HG03103 (cell line): Measurements from ENCODE around the gene SNX5.

ENCODE experiments used
- ATAC-seq: cut with Tn5 transposase; IDR thresholded peaks from one replicate; pipeline ENCODE4 v1.9.1; 2021; ENCODE audit warnings: low read depth; ENCODE audit not compliant: unreplicated experiment

SNX5 gene

GRCh38 chr20:17941826-17942196 lies 26.8 kb downstream of the SNX5 start:
- ATAC-seq: no peak

DNA sequence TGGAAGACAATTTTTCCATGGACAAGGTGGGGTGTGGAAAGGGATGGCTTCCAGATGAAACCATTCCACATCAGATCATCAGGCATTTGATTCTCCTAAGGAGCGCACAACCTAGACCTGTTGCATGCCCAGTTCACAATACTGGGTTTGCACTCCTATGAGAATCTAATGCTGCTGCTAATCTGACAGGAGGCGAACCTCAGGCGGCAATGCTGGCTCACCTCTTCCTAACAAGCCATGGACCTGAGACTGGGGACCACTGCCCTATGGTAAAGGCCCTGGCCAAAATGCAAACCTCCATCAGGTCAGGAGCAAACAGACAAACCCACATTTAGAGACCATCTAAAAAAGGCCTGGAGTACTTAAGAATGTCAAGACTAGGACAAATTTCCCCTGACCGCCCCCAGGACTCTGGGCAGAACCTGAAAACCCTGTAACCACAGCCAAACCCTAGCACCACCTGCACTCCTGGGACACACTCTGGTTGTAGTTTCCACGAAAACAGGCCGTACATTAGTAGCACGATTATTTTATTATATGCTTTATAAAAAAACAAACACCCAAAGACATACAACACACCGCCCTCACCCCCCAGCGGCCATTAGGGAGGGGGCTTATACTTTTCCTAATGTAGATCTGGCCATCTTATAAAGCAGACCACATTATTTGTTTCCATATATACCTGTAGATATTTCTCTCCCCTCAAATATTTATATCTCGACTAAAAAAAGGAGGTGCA lies 27.3 kb downstream of the SNX5 start:
- ATAC-seq: no peak

DNA sequence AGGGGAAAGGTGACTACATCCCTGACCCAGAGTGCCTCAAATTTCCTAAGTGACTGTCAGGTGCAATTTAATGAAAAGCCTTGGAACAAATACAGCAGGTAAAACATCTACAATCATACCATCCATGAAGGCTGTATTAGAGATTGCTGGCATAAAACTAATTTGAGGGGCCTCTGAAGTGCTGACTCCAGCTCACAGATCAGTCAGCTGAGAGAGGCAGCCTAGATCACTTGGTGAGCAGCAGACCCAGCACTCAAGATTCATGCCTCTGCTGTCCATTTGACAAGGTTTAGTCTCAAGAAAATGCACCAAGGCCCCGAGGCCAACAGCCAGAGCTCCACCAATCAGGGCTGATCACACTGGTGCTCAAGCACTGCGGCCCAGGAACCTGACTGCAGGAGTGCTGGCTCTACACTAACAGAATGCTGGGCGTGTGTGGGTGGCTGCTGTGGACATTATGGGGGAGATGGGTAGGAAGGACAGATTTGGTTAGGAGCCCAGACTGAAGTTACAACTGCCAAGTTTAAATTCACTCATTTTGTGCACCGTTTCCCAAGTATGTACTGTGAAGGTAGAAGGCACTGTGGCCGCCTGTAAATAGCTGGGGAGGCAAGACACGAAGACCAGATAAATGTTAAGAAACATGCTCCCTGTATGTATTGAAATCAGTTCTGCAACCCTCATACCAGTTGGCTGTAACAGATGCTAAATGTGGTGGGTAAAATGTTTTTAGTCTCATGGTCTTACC lies 28.2 kb downstream of the SNX5 start:
- ATAC-seq: no peak

GRCh38 chr20:17939622-17940223 lies 28.9 kb downstream of the SNX5 start:
- no peak for ATAC-seq

GRCh38 chr20:17938871-17939619 lies 29.5 kb downstream of the SNX5 start:
- ATAC-seq: peak; percentile 70

GRCh38 chr20:17936761-17937732 lies 31.5 kb downstream of the SNX5 start:
- no peak for ATAC-seq

DNA sequence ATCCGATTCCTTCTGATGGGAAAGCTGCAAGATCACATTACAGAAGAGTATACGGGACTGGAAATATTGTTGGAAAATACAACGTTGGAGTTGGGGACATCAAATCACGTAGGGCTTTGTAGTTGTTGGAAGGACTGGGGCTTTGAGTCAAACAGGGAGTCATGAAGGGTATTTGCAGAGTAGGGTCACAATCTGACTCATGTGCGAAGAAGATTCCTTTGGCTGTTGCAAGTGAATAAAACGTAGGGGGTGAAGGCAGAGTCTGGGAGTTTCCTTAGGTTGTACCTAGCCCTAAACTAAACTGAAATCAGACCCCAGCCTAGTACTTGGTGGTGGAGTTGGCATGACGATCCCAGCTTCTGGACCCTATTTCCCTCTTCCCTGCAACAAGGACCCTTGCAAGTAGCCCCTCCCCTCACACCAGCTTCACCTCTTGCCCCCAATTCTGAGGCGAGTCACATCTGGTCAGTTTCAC lies 32.3 kb downstream of the SNX5 start:
- no peak for ATAC-seq

- no peak for ATAC-seq
These were observed 32.8 kb downstream of the SNX5 start for GRCh38 chr20:17935761-17936160.

GRCh38 chr20:17935186-17935585 lies 33.4 kb downstream of the SNX5 start:
- ATAC-seq: no peak

GRCh38 chr20:17934141-17934862 lies 34.3 kb downstream of the SNX5 start:
- ATAC-seq: no peak

DNA sequence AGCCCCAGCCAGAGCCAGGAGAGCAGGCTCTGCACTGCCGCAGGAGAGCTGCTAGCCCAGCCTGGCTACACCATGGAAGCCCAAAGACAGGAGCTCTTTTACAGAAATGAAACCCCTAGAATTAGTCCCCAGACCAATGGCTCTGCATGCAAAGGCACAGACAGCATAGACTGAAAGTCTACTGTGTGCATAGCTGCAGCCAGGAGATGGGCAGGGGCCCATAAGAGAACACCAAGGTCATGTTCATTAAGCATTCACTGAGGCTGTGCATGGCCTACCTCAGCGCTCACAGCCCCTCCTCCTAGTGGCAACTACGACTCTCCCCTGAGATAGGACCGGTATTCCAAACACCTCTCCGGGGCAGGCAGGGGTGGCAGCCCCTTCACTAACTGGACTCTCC lies 34.9 kb downstream of the SNX5 start:
- no peak for ATAC-seq

- ATAC-seq: no peak
These were observed 35.5 kb downstream of the SNX5 start for GRCh38 chr20:17933121-17933520.

GRCh38 chr20:17932396-17932795 lies 36.2 kb downstream of the SNX5 start:
- ATAC-seq: no peak

GRCh38 chr20:17931513-17931912 lies 37.1 kb downstream of the SNX5 start:
- ATAC-seq: no peak

- ATAC-seq: no peak
These were observed 39.8 kb downstream of the SNX5 start for GRCh38 chr20:17928633-17929311.

DNA sequence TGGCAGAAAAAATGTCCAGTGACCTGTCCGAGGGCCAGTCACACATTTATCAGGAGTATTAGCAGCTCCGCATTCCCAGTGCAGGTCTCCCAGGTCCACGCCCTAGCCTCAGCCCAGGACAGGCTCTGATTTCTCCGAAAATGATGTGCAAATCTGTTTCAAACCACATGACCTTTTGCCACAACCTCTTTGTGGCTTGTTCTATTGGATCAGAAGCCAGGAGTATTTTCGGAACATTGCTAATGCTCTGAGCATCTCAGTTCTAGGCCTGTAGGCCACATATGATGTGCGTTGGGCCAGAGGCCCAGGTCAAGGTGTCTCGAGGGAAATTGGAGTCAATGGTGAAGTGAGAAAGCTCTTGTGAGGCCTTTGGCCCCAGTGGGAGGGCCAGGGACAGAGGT lies 40.4 kb downstream of the SNX5 start:
- ATAC-seq: no peak

GRCh38 chr20:17925940-17926300 lies 42.7 kb downstream of the SNX5 start:
- no peak for ATAC-seq

GRCh38 chr20:17925141-17925939 lies 43.3 kb downstream of the SNX5 start:
- ATAC-seq: no peak
